Adipocyte (in vitro differentiated cells): ENCODE results near the gene ZNF746.

ENCODE experiments used
- DNase-seq: peaks from one replicate; pipeline ENCODE4 v3.0.0-alpha.2; 2015; ENCODE audit warnings: low read depth
- H3K27me3 ChIP-seq: replicated peaks from 2 replicates; pipeline ENCODE4 v1.7.0; 2013; ENCODE audit warnings: mild to moderate bottlenecking, low read length, moderate library complexity; ENCODE audit not compliant: control insufficient read depth, insufficient read depth
- H3K36me3 ChIP-seq: 2 replicates; pipeline ENCODE4 v1.7.0; 2013; ENCODE audit warnings: low read length, mild to moderate bottlenecking, moderate library complexity; ENCODE audit not compliant: control insufficient read depth, insufficient read depth, severe bottlenecking
- H3K4me1 ChIP-seq: 2 replicates; pipeline ENCODE4 v1.7.0; 2013; ENCODE audit warnings: mild to moderate bottlenecking, low read length, moderate library complexity; ENCODE audit not compliant: control insufficient read depth, insufficient read depth
- H3K4me3 ChIP-seq: 2 replicates; pipeline ENCODE4 v1.7.0; 2013; ENCODE audit warnings: mild to moderate bottlenecking, low read length, moderate library complexity
- H3K9ac ChIP-seq: 2 replicates; pipeline ENCODE4 v1.7.0; 2013; ENCODE audit warnings: mild to moderate bottlenecking, low read length, moderate library complexity
- H3K9me3 ChIP-seq: 2 replicates; pipeline ENCODE4 v1.7.0; 2013; ENCODE audit warnings: mild to moderate bottlenecking, low read length, moderate library complexity; ENCODE audit not compliant: control insufficient read depth

The ZNF746 gene

GRCh38 chr7:149497467-149498261 lies at the start of gene ZNF746:
Gene ZNF746, minus strand, starts transcription at chr7:149497809. Its CDS starts 273 bp downstream, at chr7:149497536.
- DNase-seq = peak; percentile 95
- peak within 1 kb of the TSS; percentile 95 for H3K4me3 ChIP-seq
- H3K4me1 ChIP-seq = peaks cover 21% of the 10 kb centered on the region
- H3K9me3 ChIP-seq = no peaks in the 10 kb centered on the region
- H3K27me3 ChIP-seq = peaks cover 4% of the 10 kb centered on the region
- peak within 1 kb of the TSS; percentile 95 for H3K9ac ChIP-seq
- H3K36me3 ChIP-seq = peaks cover 15% of the 10 kb centered on the region

GRCh38 chr7:149547126-149547525 lies 49.5 kb upstream of the ZNF746 start:
- no peaks in the 10 kb centered on the region for H3K9me3 ChIP-seq
- no peak for DNase-seq
- H3K36me3 ChIP-seq = peaks cover 68% of the 10 kb centered on the region
- H3K4me3 ChIP-seq = no peak overlapping the region
- H3K27me3 ChIP-seq = no peaks in the 10 kb centered on the region
- H3K4me1 ChIP-seq = no peaks in the 10 kb centered on the region
- H3K9ac ChIP-seq = no peak overlapping the region

- no peak overlapping the region for H3K4me3 ChIP-seq
- peaks cover 5% of the 10 kb centered on the region for H3K9me3 ChIP-seq
- peaks cover 64% of the 10 kb centered on the region for H3K36me3 ChIP-seq
- no peaks in the 10 kb centered on the region for H3K4me1 ChIP-seq
- H3K9ac ChIP-seq = no peak overlapping the region
- DNase-seq = no peak
- no peaks in the 10 kb centered on the region for H3K27me3 ChIP-seq
Observed at GRCh38 chr7:149546331-149546730, 48.7 kb upstream of the ZNF746 start.

- Histone ChIP-seq H3K4me1 (no peaks in the 10 kb centered on the region), H3K4me3 (no peak overlapping the region), H3K9ac (no peak overlapping the region), H3K9me3 (peaks cover 13% of the 10 kb centered on the region), H3K36me3 (peaks cover 43% of the 10 kb centered on the region), H3K27me3 (no peaks in the 10 kb centered on the region)
- DNase-seq = no peak
Observed at GRCh38 chr7:149544028-149544427, 46.4 kb upstream of the ZNF746 start.

- no peak overlapping the region for H3K9ac ChIP-seq
- H3K4me1 ChIP-seq = no peaks in the 10 kb centered on the region
- H3K27me3 ChIP-seq = no peaks in the 10 kb centered on the region
- peaks cover 61% of the 10 kb centered on the region for H3K9me3 ChIP-seq
- H3K36me3 ChIP-seq = no peaks in the 10 kb centered on the region
- no peak overlapping the region for H3K4me3 ChIP-seq
- DNase-seq = no peak
Observed at GRCh38 chr7:149532654-149533053, 35.0 kb upstream of the ZNF746 start.

- Histone ChIP-seq H3K4me1 (no peaks in the 10 kb centered on the region), H3K4me3 (peak overlapping the region; percentile 37), H3K27me3 (no peaks in the 10 kb centered on the region), H3K36me3 (no peaks in the 10 kb centered on the region), H3K9ac (no peak overlapping the region), H3K9me3 (peaks cover 64% of the 10 kb centered on the region)
- peak; percentile 1 for DNase-seq
Observed at GRCh38 chr7:149529136-149529718, 31.6 kb upstream of the ZNF746 start.

GRCh38 chr7:149527414-149527813 lies 29.8 kb upstream of the ZNF746 start:
- no peak for DNase-seq
- Histone ChIP-seq H3K36me3 (no peaks in the 10 kb centered on the region), H3K9me3 (peaks cover 49% of the 10 kb centered on the region), H3K4me3 (no peak overlapping the region), H3K9ac (no peak overlapping the region), H3K4me1 (no peaks in the 10 kb centered on the region), H3K27me3 (no peaks in the 10 kb centered on the region)

- no peak overlapping the region for H3K4me3 ChIP-seq
- H3K27me3 ChIP-seq = no peaks in the 10 kb centered on the region
- no peak for DNase-seq
Observed at GRCh38 chr7:149525280-149525679, 27.7 kb upstream of the ZNF746 start.

GRCh38 chr7:149524394-149524793 lies 26.8 kb upstream of the ZNF746 start:
- no peaks in the 10 kb centered on the region for H3K36me3 ChIP-seq
- no peak overlapping the region for H3K4me3 ChIP-seq
- H3K4me1 ChIP-seq = no peaks in the 10 kb centered on the region
- no peak overlapping the region for H3K9ac ChIP-seq
- H3K27me3 ChIP-seq = no peaks in the 10 kb centered on the region
- peaks cover 20% of the 10 kb centered on the region for H3K9me3 ChIP-seq
- no peak for DNase-seq

More at GRCh38 chr7:149525280-149525679, 27.7 kb upstream of the ZNF746 start:
- Histone ChIP-seq H3K4me1 (no peaks in the 10 kb centered on the region), H3K9ac (no peak overlapping the region), H3K36me3 (no peaks in the 10 kb centered on the region), H3K9me3 (peaks cover 29% of the 10 kb centered on the region)

- Histone ChIP-seq H3K9ac (no peak overlapping the region), H3K9me3 (peaks cover 36% of the 10 kb centered on the region), H3K27me3 (no peaks in the 10 kb centered on the region), H3K4me3 (no peak overlapping the region), H3K36me3 (no peaks in the 10 kb centered on the region), H3K4me1 (no peaks in the 10 kb centered on the region)
- DNase-seq = no peak
Observed at GRCh38 chr7:149510248-149510647, 12.6 kb upstream of the ZNF746 start.

- Histone ChIP-seq H3K27me3 (no peaks in the 10 kb centered on the region), H3K4me3 (no peak overlapping the region), H3K4me1 (no peaks in the 10 kb centered on the region), H3K9me3 (peaks cover 41% of the 10 kb centered on the region), H3K9ac (no peak overlapping the region), H3K36me3 (no peaks in the 10 kb centered on the region)
- DNase-seq = no peak
Observed at GRCh38 chr7:149509774-149510173, 12.2 kb upstream of the ZNF746 start.
